DOHH2 (cell line): ENCODE measurements around the gene PDIA4.

Experiments
- CTCF ChIP-seq: fragments of 200-600 bp; sonication (generic); IDR thresholded peaks from one replicate; pipeline ENCODE4 v1.5.1; 2014; ENCODE audit warnings: antibody characterized with exemption, mild to moderate bottlenecking, low read depth, low read length; ENCODE audit not compliant: poor library complexity, severe bottlenecking
- EZH2phosphoT487 ChIP-seq: fragments of 200-600 bp; sonication (generic); IDR thresholded peaks from 2 replicates; pipeline ENCODE4 v1.6.1; 2017; ENCODE audit warnings: borderline replicate concordance, mild to moderate bottlenecking, antibody characterized with exemption, low read length, moderate library complexity, mixed read lengths

GRCh38 chr7:149075286-149075685 lies 47.0 kb upstream of the PDIA4 start:
- TF ChIP-seq EZH2phosphoT487 (no peak), CTCF (no peak)
